Esophagus muscularis mucosa (tissue), 4 donors: ENCODE measurements around the gene DMRT3. TPM values are rescaled to one million over a fixed set of nuclear protein-coding genes. Genes with fewer than 3 reads are reported as not detected.

Experiments
- DNase-seq: peaks from one replicate; pipeline ENCODE4 v3.0.0-alpha.2; 2017; ENCODE audit errors: extremely low spot score
- H3K27ac ChIP-seq, 4 donors: fragments of 200-600 bp; sonication (generic); replicated peaks in 1 of 4; 1 replicate in 3 of 4; 2 replicates in 1 of 4; pipeline ENCODE4 v1.5.1; 2016 to 2019; ENCODE audit warnings: mild to moderate bottlenecking in 1 of 4
- H3K27me3 ChIP-seq, 4 donors: fragments of 200-600 bp; sonication (generic); one replicate each; pipeline versions ENCODE4 v1.5.1 to v1.6.0; 2016 to 2019
- H3K36me3 ChIP-seq, 4 donors: fragments of 200-600 bp; sonication (generic); one replicate each; pipeline ENCODE4 v1.5.1; 2016 to 2019
- H3K4me1 ChIP-seq, 4 donors: fragments of 200-600 bp; sonication (generic); one replicate each; pipeline ENCODE4 v1.5.1; 2016 to 2019
- H3K4me3 ChIP-seq, 4 donors: fragments of 200-600 bp; sonication (generic); 1 replicate in 2 of 4; 2 replicates in 2 of 4; pipeline ENCODE4 v1.5.1; 2016 to 2019; ENCODE audit warnings: mild to moderate bottlenecking in 4 of 4, moderate library complexity in 1 of 4
- H3K9me3 ChIP-seq, 4 donors: fragments of 200-600 bp; sonication (generic); 1 replicate in 3 of 4; 2 replicates in 1 of 4; pipeline ENCODE4 v1.5.1; 2016 to 2019
- EP300 ChIP-seq: sonication (generic); formaldehyde crosslinking; IDR thresholded peaks from one replicate; pipeline ENCODE4 v1.6.1; 2017; ENCODE audit warnings: antibody characterized with exemption
- POLR2A ChIP-seq: fragments of 450-650 bp; IDR thresholded peaks from one replicate; pipeline ENCODE4 v1.6.1; 2017; ENCODE audit warnings: antibody characterized with exemption, moderate library complexity, mild to moderate bottlenecking, low read depth
- POLR2AphosphoS5 ChIP-seq, 2 donors: sonication (generic); formaldehyde crosslinking; IDR thresholded peaks; one replicate each; pipeline ENCODE4 v1.6.1; 2017; ENCODE audit warnings: antibody characterized with exemption in 2 of 2
- WGBS: methylation state at CpG from one replicate; pipeline ENCODE4 v1.1.5; 2018; 5-methylcytosine and 5-hydroxymethylcytosine counted together
- intact Hi-C: fragments of 100-400 bp; cut with DNase I; formaldehyde crosslinking; loops from one replicate; pipeline ENCODE4 v1.15.1; 2023
- total RNA-seq, 4 donors: library from RNA; depleted of rRNA; stranded (reverse); fragments of >200 nt; gene quantifications; one replicate each; pipeline versions ENCODE4 v1.1.0 to v1.2.1, GENCODE V29; 2016
- TF ChIP-seq, protein P1 (sequence below), 3 experiments: fragments of 200-600 bp in 2 of 3; fragments of 450-650 bp in 1 of 3; sonication (generic) in 2 of 3; IDR thresholded peaks; one replicate each; pipeline ENCODE4 v1.5.1; 2017 to 2019; ENCODE audit warnings: antibody characterized with exemption in 3 of 3, mild to moderate bottlenecking in 2 of 3, moderate library complexity in 1 of 3

DMRT3 gene
- total RNA-seq, 4 donors from 2014 or later, result not detected

DNA sequence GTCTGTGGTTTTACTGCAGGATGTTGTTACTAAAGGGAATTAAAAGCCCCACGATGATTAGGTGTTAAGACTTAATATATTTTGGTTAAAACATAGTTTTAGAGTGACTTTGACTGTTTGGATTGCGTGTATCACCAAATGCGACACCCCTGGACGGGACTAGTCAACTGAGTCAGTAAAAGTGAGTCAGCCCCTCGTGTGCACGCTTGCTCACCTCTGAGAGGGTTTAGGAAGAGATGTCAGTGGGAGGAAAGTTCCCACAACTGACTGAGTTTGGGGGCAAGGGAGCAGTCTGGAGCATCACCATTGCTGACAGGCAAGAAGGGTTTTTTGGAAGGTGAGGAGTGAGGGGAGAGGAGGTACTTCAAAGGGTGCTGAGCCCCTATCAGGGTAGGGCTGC, 14.4 kb upstream of the DMRT3 start:
- no peaks in the 10 kb centered on the region for H3K9me3 ChIP-seq
- TF ChIP-seq, protein P1, sequence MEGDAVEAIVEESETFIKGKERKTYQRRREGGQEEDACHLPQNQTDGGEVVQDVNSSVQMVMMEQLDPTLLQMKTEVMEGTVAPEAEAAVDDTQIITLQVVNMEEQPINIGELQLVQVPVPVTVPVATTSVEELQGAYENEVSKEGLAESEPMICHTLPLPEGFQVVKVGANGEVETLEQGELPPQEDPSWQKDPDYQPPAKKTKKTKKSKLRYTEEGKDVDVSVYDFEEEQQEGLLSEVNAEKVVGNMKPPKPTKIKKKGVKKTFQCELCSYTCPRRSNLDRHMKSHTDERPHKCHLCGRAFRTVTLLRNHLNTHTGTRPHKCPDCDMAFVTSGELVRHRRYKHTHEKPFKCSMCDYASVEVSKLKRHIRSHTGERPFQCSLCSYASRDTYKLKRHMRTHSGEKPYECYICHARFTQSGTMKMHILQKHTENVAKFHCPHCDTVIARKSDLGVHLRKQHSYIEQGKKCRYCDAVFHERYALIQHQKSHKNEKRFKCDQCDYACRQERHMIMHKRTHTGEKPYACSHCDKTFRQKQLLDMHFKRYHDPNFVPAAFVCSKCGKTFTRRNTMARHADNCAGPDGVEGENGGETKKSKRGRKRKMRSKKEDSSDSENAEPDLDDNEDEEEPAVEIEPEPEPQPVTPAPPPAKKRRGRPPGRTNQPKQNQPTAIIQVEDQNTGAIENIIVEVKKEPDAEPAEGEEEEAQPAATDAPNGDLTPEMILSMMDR (IDR thresholded peaks at IDR 0.05), result no peak
- TF ChIP-seq POLR2AphosphoS5 (IDR thresholded peaks at IDR 0.05) (no peak), POLR2A (no peak), EP300 (no peak)
- H3K27ac ChIP-seq, result no peak overlapping the region
- no peaks in the 10 kb centered on the region for H3K36me3 ChIP-seq
- intact Hi-C loops, result no loop called here
- H3K27me3 ChIP-seq, result peaks cover 0 to 83% (median 14%) of the 10 kb centered on the region in 4 donors
- no peak overlapping the region for H3K4me3 ChIP-seq
- DNase-seq, result peak; percentile 55
- no peaks in the 10 kb centered on the region for H3K4me1 ChIP-seq
- 61% methylated on average over 6 of the region's 6 CpGs for WGBS

DNA sequence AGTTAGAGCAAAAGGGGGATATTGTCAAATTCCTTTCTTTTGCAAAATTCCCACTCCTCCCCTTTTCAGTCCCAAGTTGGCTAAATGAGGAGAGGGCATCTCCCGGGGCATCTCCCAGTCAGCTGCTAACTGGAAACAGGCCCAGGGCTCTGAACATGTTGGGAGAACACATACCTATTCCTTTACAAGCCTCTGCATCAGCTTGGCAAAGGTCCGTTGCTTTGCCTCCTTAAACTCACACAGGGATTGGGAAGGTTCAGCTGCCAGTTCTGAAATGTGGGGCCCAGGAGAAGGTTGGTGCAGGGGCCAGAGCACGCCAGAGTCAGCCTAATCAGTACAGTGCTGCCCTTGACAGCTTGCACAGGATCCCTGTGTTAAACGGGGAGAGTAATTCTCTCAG, 11.0 kb upstream of the DMRT3 start:
- H3K4me3 ChIP-seq, result no peak overlapping the region
- peaks cover 12 to 14% (median 12%) of the 10 kb centered on the region in 4 donors for H3K4me1 ChIP-seq
- TF ChIP-seq EP300 (no peak), POLR2AphosphoS5 (IDR thresholded peaks at IDR 0.05) (no peak), POLR2A (no peak)
- TF ChIP-seq, protein P1 (IDR thresholded peaks at IDR 0.05), result no peak
- intact Hi-C loops, result no loop called here
- peak; percentile 89 for DNase-seq
- WGBS, result 54% methylated on average over 4 of the region's 4 CpGs
- no peaks in the 10 kb centered on the region for H3K9me3 ChIP-seq
- H3K27ac ChIP-seq, result no peak overlapping the region
- peaks cover 4 to 96% (median 45%) of the 10 kb centered on the region in 4 donors for H3K27me3 ChIP-seq
- no peaks in the 10 kb centered on the region for H3K36me3 ChIP-seq

DNA sequence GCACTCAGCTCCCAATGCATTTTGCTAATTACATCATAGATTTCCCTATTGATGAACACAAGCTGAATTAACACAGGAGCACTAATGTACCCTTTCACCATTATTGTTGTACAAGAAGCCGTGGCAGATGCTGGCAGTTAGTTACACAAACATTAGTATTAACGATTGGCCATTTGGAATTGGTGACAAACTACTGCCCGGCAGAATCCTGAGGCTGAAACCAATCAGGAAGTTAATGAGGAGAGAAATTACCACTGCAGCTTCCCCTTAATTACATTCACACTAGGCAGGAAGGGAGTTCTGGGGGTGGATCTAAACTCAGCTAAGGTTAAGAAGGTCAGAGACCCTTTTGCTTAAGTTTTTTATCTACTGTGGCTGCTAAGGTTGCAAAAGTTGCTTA, 9.6 kb upstream of the DMRT3 start:
- peaks cover 20 to 28% (median 26%) of the 10 kb centered on the region in 4 donors for H3K4me1 ChIP-seq
- H3K27ac ChIP-seq, result no peak overlapping the region
- no peak overlapping the region for H3K4me3 ChIP-seq
- no peaks in the 10 kb centered on the region for H3K9me3 ChIP-seq
- DNase-seq, result peak; percentile 60
- peaks cover 16 to 99% (median 59%) of the 10 kb centered on the region in 4 donors for H3K27me3 ChIP-seq
- H3K36me3 ChIP-seq, result no peaks in the 10 kb centered on the region
- WGBS, result 10% methylated on average over 3 of the region's 3 CpGs
- TF ChIP-seq, protein P1 (IDR thresholded peaks at IDR 0.05), result no peak
- TF ChIP-seq POLR2A, result no peak
- no peak for TF ChIP-seq EP300
- no peak for TF ChIP-seq POLR2AphosphoS5 (IDR thresholded peaks at IDR 0.05)
- intact Hi-C loops, result no loop called here

DNA sequence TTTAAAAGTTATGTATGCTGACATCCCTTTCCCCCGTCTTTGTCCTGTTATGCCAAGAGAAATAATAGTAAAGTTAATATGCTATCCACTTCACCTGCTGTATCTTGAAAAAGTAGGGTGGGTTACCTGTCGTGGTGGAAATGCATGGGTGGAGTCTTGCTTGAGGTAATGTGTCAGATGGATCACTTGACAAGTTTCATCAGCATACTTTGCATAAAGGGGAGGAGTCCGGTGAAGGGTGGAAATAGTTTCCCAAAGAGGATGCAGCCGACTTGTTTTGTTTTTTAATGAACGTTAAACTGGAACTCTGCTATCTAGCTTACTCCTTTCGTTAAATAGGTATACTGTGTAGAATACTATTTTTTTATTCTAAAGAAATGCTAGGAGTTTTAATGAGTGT, 9.0 kb upstream of the DMRT3 start:
- DNase-seq, result peak; percentile 68
- H3K36me3 ChIP-seq, result no peaks in the 10 kb centered on the region
- H3K4me3 ChIP-seq, result no peak overlapping the region
- peaks cover 25 to 34% (median 31%) of the 10 kb centered on the region in 4 donors for H3K4me1 ChIP-seq
- peaks cover 20 to 99% (median 63%) of the 10 kb centered on the region in 4 donors for H3K27me3 ChIP-seq
- H3K27ac ChIP-seq, result no peak overlapping the region
- 12% methylated on average over 6 of the region's 6 CpGs for WGBS
- H3K9me3 ChIP-seq, result no peaks in the 10 kb centered on the region
- TF ChIP-seq, protein P1 (IDR thresholded peaks at IDR 0.05), result no peak
- no peak for TF ChIP-seq POLR2AphosphoS5 (IDR thresholded peaks at IDR 0.05)
- no peak for TF ChIP-seq EP300
- no peak for TF ChIP-seq POLR2A
- intact Hi-C loops, result no loop called here
